ENCODE results near the gene PPP1R3G. TPM values are rescaled to one million over a fixed set of nuclear protein-coding genes. Genes with fewer than 3 reads are reported as not detected.

Gene PPP1R3G
- total and polyA plus RNA-seq, 4 donors, result 0.10 to 1.5 (median 0.43) TPM

DNA sequence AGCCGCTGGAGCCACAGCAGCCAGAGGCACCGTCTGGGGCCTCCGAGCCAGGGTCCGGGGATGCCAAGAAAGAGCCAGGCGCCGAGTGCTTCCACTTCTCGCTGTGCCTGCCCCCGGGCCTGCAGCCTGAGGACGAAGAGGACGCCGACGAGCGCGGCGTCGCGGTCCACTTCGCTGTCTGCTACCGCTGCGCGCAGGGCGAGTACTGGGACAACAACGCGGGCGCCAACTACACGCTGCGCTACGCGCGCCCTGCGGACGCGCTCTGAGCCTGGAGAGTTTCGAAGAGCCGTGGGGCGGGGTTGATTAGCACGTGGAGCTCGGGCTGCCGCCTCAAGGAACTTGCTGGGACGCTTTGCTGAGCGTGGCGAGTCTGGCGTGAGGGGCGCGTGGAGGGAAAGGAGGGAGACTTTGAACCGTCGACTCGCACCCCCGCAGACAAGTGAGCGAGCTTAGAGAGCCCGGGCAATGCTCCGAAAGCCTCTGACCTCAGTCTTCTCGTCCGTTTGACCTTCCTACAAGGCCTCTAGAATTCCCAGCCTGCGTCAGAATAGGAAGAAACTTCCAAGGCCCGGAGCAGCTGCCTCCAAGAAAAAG lies 1.3 kb downstream of the PPP1R3G start:
- ATAC-seq (ENCODE audit: insufficient read depth, low FRiP score), result no peak
- TF ChIP-seq, protein P1, sequence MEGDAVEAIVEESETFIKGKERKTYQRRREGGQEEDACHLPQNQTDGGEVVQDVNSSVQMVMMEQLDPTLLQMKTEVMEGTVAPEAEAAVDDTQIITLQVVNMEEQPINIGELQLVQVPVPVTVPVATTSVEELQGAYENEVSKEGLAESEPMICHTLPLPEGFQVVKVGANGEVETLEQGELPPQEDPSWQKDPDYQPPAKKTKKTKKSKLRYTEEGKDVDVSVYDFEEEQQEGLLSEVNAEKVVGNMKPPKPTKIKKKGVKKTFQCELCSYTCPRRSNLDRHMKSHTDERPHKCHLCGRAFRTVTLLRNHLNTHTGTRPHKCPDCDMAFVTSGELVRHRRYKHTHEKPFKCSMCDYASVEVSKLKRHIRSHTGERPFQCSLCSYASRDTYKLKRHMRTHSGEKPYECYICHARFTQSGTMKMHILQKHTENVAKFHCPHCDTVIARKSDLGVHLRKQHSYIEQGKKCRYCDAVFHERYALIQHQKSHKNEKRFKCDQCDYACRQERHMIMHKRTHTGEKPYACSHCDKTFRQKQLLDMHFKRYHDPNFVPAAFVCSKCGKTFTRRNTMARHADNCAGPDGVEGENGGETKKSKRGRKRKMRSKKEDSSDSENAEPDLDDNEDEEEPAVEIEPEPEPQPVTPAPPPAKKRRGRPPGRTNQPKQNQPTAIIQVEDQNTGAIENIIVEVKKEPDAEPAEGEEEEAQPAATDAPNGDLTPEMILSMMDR (IDR thresholded peaks at IDR 0.05; ENCODE audit: control extremely low read depth, extremely low read depth), result no peak
- Histone ChIP-seq H3K27me3 (ENCODE audit: control insufficient read depth in 3 of 3, insufficient read depth in 3 of 3, low read length in 2 of 3) (peaks cover 4 to 15% (median 10%) of the 10 kb centered on the region in 3 donors), H3K9me3 (ENCODE audit: control insufficient read depth in 4 of 4, insufficient read depth in 3 of 4, low read length in 3 of 4) (peaks cover 0 to 3% (median 0%) of the 10 kb centered on the region in 4 donors), H3K36me3 (ENCODE audit: control insufficient read depth in 4 of 4, insufficient read depth in 4 of 4, low read length in 4 of 4) (no peaks in the 10 kb centered on the region), H3K27ac (ENCODE audit: low read depth in 1 of 2, low read length in 1 of 2) (no peak overlapping the region), H3K9ac (ENCODE audit: insufficient read depth in 1 of 2, low read length in 2 of 2) (no peak overlapping the region), H3K4me1 (ENCODE audit: control insufficient read depth in 5 of 5, insufficient read depth in 5 of 5, low read length in 5 of 5) (peaks cover 0 to 17% (median 5%) of the 10 kb centered on the region in 5 donors), H3K4me3 (no peak overlapping the region)
- peak; percentile 30 to 45 (median 33) for DNase-seq
- 22 to 36% methylated on average over 52 to 56 of the region's 56 CpGs for WGBS, 2 donors

DNA sequence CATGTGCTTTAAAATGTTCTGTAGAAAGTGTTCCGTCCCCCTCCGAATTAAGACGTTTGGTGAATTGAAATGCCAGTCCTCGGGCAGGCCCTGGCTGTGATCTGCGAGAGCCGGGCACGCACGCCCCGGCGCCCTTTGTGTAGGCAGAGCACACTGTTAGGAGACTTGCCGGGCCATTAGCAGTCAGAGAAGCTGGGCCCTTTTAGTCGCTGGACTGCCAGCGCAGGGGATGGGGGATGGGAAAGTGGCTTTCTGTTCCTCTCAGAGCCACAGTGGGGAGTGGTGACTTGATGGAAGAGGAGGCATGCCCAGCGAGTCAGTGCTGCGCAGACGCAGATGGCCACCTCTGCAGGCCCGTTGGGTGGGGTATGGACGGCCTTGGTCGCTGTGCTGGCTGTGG lies 2.2 kb downstream of the PPP1R3G start:
- 70 to 78% methylated on average over 19 of the region's 19 CpGs for WGBS, 2 donors
- Histone ChIP-seq H3K36me3 (ENCODE audit: control insufficient read depth in 4 of 4, insufficient read depth in 4 of 4, low read length in 4 of 4) (no peaks in the 10 kb centered on the region), H3K9me3 (ENCODE audit: control insufficient read depth in 4 of 4, insufficient read depth in 3 of 4, low read length in 3 of 4) (peaks cover 0 to 3% (median 0%) of the 10 kb centered on the region in 4 donors), H3K27me3 (ENCODE audit: control insufficient read depth in 3 of 3, insufficient read depth in 3 of 3, low read length in 2 of 3) (peaks cover 4 to 15% (median 10%) of the 10 kb centered on the region in 3 donors), H3K27ac (ENCODE audit: low read depth in 1 of 2, low read length in 1 of 2) (no peak overlapping the region), H3K4me1 (ENCODE audit: control insufficient read depth in 5 of 5, insufficient read depth in 5 of 5, low read length in 5 of 5) (peaks cover 0 to 17% (median 5%) of the 10 kb centered on the region in 5 donors), H3K9ac (ENCODE audit: insufficient read depth in 1 of 2, low read length in 2 of 2) (no peak overlapping the region), H3K4me3 (no peak overlapping the region)
- TF ChIP-seq, protein P1 (IDR thresholded peaks at IDR 0.05; ENCODE audit: control extremely low read depth, extremely low read depth), result no peak
- ATAC-seq (ENCODE audit: insufficient read depth, low FRiP score) (no peak), DNase-seq (peak in 1 of 3 donors; percentile 33)

DNA sequence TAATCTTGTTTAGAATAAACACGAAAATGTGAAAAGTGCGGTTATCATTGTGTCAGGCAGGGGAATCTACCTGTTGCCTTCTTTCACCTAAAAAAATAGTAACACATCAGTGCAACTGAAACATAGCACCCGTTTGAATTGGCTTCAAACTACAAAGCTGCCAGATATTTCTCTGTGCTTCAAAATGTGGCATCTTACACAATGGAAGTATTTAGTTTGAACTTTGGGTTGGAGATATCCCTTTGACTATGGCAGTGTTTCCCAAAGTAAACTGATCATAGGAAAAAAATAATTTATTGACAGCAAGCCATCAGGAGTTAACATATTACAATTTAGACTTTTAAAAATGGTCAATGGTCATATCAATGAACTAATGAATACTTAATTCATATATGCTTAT lies 3.6 kb downstream of the PPP1R3G start:
- Histone ChIP-seq H3K4me3 (no peak overlapping the region), H3K9me3 (ENCODE audit: control insufficient read depth in 4 of 4, insufficient read depth in 3 of 4, low read length in 3 of 4) (peaks cover 0 to 3% (median 0%) of the 10 kb centered on the region in 4 donors), H3K9ac (ENCODE audit: insufficient read depth in 1 of 2, low read length in 2 of 2) (no peak overlapping the region), H3K27me3 (ENCODE audit: control insufficient read depth in 3 of 3, insufficient read depth in 3 of 3, low read length in 2 of 3) (peaks cover 4 to 15% (median 10%) of the 10 kb centered on the region in 3 donors), H3K27ac (ENCODE audit: low read depth in 1 of 2, low read length in 1 of 2) (no peak overlapping the region), H3K4me1 (ENCODE audit: control insufficient read depth in 5 of 5, insufficient read depth in 5 of 5, low read length in 5 of 5) (peaks cover 0 to 17% (median 5%) of the 10 kb centered on the region in 5 donors), H3K36me3 (ENCODE audit: control insufficient read depth in 4 of 4, insufficient read depth in 4 of 4, low read length in 4 of 4) (no peaks in the 10 kb centered on the region)
- no peak for ATAC-seq (ENCODE audit: insufficient read depth, low FRiP score)
- TF ChIP-seq, protein P1 (IDR thresholded peaks at IDR 0.05; ENCODE audit: control extremely low read depth, extremely low read depth), result no peak
- WGBS, 2 donors, result 87 to 93% methylated on average over 3 of the region's 3 CpGs
- no peak for DNase-seq
